ENCODE results near the gene PRRC2A. TPM values are rescaled to one million over a fixed set of nuclear protein-coding genes. Genes with fewer than 3 reads are reported as not detected.

The PRRC2A gene
- total and polyA plus RNA-seq, 10 donors: 84.1 to 198 (median 155) TPM

DNA sequence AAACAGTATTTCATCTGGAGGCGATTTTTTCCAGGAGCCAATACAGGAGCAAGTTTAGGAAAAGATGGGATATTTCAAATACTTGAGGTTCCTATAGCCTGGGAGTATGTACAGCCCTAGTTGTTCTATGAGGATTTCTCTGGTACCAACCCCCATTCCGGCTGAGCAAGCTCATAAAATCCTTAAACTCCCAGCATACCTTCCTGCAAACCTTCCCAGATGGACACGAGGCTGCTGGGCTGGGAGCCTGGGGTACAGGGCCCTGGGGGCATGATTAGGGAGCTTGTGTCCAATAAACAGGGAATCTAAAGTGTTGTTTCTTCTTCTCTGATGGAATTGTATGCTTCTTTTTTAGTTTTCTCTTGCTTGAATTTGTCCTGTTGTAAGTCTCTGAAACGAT lies 1.5 kb downstream of the PRRC2A start:
- Histone ChIP-seq H3K27me3 (replicated peaks in 1 of 7) (no peaks in the 10 kb centered on the region), H3K9me3 (no peaks in the 10 kb centered on the region), H3K36me3 (peaks cover 7 to 49% (median 38%) of the 10 kb centered on the region in 6 donors), H3K4me3 (peak overlapping the region in 6 of 8 donors; percentile 57 to 89 (median 73)), H3K27ac (peak overlapping the region in 7 of 8 donors; percentile 97 to 100 (median 99)), H3K4me1 (peaks cover 14 to 43% (median 29%) of the 10 kb centered on the region in 6 donors)
- TF ChIP-seq POLR2A (IDR thresholded peaks at IDR 0.05) (no peak), POLR2AphosphoS5 (IDR thresholded peaks at IDR 0.05) (no peak)
- TF ChIP-seq, protein P1, sequence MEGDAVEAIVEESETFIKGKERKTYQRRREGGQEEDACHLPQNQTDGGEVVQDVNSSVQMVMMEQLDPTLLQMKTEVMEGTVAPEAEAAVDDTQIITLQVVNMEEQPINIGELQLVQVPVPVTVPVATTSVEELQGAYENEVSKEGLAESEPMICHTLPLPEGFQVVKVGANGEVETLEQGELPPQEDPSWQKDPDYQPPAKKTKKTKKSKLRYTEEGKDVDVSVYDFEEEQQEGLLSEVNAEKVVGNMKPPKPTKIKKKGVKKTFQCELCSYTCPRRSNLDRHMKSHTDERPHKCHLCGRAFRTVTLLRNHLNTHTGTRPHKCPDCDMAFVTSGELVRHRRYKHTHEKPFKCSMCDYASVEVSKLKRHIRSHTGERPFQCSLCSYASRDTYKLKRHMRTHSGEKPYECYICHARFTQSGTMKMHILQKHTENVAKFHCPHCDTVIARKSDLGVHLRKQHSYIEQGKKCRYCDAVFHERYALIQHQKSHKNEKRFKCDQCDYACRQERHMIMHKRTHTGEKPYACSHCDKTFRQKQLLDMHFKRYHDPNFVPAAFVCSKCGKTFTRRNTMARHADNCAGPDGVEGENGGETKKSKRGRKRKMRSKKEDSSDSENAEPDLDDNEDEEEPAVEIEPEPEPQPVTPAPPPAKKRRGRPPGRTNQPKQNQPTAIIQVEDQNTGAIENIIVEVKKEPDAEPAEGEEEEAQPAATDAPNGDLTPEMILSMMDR (IDR thresholded peaks at IDR 0.05 in 8 of 11, conservative IDR thresholded peaks at IDR 0.05 in 3 of 11): no peak
- 34 to 60% (median 50%) methylated on average over 4 of the region's 4 CpGs for WGBS, 5 donors
- DNase-seq: no peak
- intact Hi-C loops (cut with DNase I; ENCODE audit: low total_unique reads): no loop called here

DNA sequence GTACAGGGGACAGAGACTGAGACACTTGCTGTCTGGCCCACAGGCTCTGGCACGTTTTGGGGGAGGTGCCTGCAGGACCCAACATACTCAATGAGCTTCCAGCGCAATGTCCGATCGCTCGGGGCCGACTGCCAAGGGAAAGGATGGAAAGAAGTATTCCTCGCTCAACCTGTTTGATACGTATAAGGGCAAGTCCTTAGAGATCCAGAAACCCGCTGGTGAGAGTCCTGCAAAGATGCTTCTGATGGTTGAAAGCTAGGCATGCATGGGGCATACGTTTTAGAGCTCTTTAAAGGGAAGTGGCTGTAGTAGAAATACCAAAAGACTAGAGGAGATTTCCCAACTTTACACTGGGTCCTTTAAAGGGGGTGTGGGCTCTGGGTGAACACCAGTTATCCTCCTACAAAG lies 2.2 kb downstream of the PRRC2A start:
- no peaks in the 10 kb centered on the region for H3K27me3 ChIP-seq (replicated peaks in 1 of 7)
- no peak for DNase-seq
- WGBS, 5 donors: 60 to 78% (median 70%) methylated on average over 10 of the region's 10 CpGs
- H3K27ac ChIP-seq: peak overlapping the region in 6 of 8 donors; percentile 97 to 100 (median 99)
- H3K9me3 ChIP-seq: no peaks in the 10 kb centered on the region
- intact Hi-C loops (cut with DNase I; ENCODE audit: low total_unique reads): no loop called here
- TF ChIP-seq POLR2AphosphoS5 (IDR thresholded peaks at IDR 0.05) (no peak), POLR2A (IDR thresholded peaks at IDR 0.05) (no peak)
- TF ChIP-seq, protein P1 (IDR thresholded peaks at IDR 0.05 in 8 of 11, conservative IDR thresholded peaks at IDR 0.05 in 3 of 11): no peak
- peak overlapping the region in 1 of 8 donors; percentile 84 for H3K4me3 ChIP-seq
- peaks cover 7 to 56% (median 45%) of the 10 kb centered on the region in 6 donors for H3K36me3 ChIP-seq
- peaks cover 14 to 37% (median 28%) of the 10 kb centered on the region in 6 donors for H3K4me1 ChIP-seq

DNA sequence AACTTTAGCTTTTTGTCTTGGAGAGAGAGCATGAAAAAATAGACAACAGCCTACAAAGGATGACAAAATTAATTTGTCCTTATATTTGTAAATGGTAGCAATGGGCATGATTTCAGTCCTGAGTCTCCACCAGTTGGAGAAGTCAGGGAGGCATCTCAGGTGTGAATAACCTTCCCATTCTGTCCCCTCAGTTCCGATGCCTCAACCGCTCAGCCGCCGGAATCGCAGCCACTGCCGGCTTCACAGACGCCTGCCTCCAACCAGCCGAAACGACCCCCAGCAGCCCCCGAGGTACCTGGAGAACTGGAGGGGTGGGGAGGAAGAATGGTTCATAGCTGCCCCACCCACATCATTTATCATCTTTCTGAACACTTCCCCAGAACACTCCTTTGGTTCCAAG lies 3.6 kb downstream of the PRRC2A start:
- DNase-seq: no peak
- H3K4me3 ChIP-seq: no peak overlapping the region
- WGBS, 5 donors: 86 to 93% (median 92%) methylated on average over 10 of the region's 10 CpGs
- intact Hi-C loops (cut with DNase I; ENCODE audit: low total_unique reads): no loop called here
- no peak overlapping the region for H3K27ac ChIP-seq
- H3K4me1 ChIP-seq: peaks cover 14 to 32% (median 26%) of the 10 kb centered on the region in 6 donors
- H3K9me3 ChIP-seq: no peaks in the 10 kb centered on the region
- no peaks in the 10 kb centered on the region for H3K27me3 ChIP-seq (replicated peaks in 1 of 7)
- TF ChIP-seq POLR2AphosphoS5 (IDR thresholded peaks at IDR 0.05) (peak in 1 of 3 donors; percentile 21), POLR2A (IDR thresholded peaks at IDR 0.05) (no peak)
- TF ChIP-seq, protein P1 (IDR thresholded peaks at IDR 0.05 in 8 of 11, conservative IDR thresholded peaks at IDR 0.05 in 3 of 11): no peak
- H3K36me3 ChIP-seq: peaks cover 7 to 70% (median 59%) of the 10 kb centered on the region in 6 donors

DNA sequence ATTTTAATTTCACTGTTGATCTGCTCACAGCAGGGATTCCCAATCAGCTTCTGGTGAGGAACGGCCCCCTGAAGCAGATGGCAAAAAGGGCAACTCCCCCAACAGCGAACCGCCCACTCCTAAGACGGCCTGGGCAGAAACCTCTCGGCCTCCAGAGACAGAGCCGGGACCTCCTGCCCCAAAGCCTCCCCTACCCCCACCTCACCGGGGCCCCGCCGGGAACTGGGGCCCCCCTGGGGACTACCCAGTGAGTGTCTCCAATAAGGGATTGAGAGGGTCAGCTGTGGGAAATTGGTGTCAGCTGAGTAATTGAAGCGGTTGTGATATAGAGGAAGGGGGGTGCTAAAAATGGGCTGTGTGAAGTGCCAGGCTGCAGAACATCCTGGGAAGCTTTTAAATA lies 6.4 kb downstream of the PRRC2A start:
- Histone ChIP-seq H3K4me1 (peaks cover 10 to 18% (median 11%) of the 10 kb centered on the region in 6 donors), H3K9me3 (no peaks in the 10 kb centered on the region), H3K36me3 (peaks cover 7 to 99% (median 88%) of the 10 kb centered on the region in 6 donors), H3K27ac (no peak overlapping the region), H3K4me3 (no peak overlapping the region), H3K27me3 (replicated peaks in 1 of 7) (no peaks in the 10 kb centered on the region)
- no peak for DNase-seq
- WGBS, 5 donors: 91 to 96% (median 94%) methylated on average over 10 of the region's 10 CpGs
- intact Hi-C loops (cut with DNase I; ENCODE audit: low total_unique reads): no loop called here
- TF ChIP-seq, protein P1 (IDR thresholded peaks at IDR 0.05 in 8 of 11, conservative IDR thresholded peaks at IDR 0.05 in 3 of 11): no peak
- TF ChIP-seq POLR2AphosphoS5 (IDR thresholded peaks at IDR 0.05): peak in 1 of 3 donors; percentile 7
